CD4-positive, alpha-beta T cell treated with Interleukin-12 subunit alpha and Interleukin-12 subunit beta, for 1 hour (primary cell): ENCODE measurements around the gene OR5K1.

Experiments used
- DNase-seq: peaks from one replicate; pipeline ENCODE4 v3.0.0-alpha.2; 2020

Gene OR5K1

DNA sequence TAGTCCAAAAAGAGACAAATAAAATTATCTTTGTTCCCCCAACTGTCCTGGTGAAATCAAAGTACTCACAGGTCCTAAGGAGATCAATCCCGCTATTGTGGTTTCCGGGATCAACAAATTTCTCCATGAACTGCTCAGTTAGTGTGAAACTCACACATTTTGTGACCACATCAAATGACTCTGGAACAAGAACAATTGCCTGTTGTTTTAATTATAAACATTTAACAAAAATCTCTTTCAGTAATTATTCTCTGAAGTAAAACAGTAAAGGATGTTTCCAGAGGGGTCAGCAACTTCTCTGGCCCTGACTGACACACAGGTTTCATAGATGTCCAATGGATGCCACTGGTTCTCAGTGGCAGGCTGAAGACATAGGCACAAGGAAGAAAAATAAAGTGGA lies 55.8 kb downstream of the OR5K1 start:
- no peak for DNase-seq

DNA sequence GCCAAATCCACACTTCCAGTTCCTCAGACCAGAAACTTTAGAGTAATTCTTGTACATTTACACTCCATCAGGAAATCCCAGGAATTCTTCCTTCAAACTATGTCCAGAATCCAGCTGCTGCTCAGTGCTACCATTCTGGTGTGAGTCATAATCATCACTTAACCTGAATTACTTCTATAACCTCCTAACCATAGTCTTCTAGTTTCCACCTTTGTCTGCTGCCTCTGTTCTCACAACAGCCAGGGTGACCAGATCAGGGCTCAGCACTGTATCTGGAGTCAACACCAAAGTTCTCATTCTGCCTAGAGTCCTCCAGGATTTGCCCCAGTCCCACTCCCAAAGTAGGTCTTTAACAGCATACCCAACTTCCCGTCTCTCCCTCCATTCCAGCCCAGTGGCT lies 56.4 kb downstream of the OR5K1 start:
- DNase-seq: no peak

DNA sequence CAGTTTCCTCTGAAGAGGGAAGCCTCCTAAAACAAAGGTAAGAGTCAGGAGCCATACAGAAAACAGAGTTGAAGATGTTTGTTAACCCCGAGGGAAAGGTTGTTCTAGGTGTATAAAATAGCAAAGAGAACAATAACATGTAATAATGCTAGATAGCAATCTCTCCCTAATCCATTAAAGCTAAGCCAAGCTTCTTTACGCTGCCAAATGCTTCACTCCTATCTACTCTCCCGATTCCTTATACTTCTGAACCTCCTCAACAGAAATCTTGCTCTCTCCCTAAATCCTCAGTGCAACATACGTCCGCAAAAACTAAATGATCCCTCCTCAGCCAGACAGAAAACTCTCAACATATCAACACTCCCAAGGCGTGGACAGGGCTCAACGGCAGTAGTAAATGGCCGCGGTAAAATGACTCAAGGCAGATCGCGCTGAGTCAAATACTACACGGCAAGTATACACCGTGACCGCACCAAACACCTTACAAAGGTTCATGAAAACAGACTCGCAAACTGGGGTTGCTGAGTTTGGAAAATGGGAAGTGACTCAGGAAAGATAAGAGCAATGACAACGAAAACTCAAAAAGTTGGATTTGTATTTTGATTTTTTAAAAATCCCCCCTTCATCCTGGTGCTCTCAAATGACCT lies 59.0 kb downstream of the OR5K1 start:
- peak; percentile 49 for DNase-seq
